H4 (cell line): ENCODE results near the gene PACSIN1. TPM values are rescaled to one million over a fixed set of nuclear protein-coding genes. Genes with fewer than 3 reads are reported as not detected.
A peak's percentile ranks its signal among the peaks of the same experiment; 100 is the strongest.

Experiments
- DNase-seq: peaks from one replicate; pipeline ENCODE4 v3.0.0-alpha.2; 2015; ENCODE audit warnings: low spot score
- total RNA-seq: library from RNA; depleted of rRNA; stranded (reverse); fragments of >200 nt; shearing (Covaris generic); gene quantifications from 2 replicates; pipeline ENCODE4 v1.2.3, GENCODE V29; 2014

PACSIN1 gene
- total RNA-seq, 1 experiment from 2014 or later = not detected

- DNase-seq = no peak
Measured at GRCh38 chr6:34527751-34528670, 62.1 kb downstream of the PACSIN1 start.

- no peak for DNase-seq
Measured at GRCh38 chr6:34528996-34529664, 63.3 kb downstream of the PACSIN1 start.

- no peak for DNase-seq
Measured at GRCh38 chr6:34529665-34530327, 63.9 kb downstream of the PACSIN1 start.

- no peak for DNase-seq
Measured at GRCh38 chr6:34530753-34531365, 65.0 kb downstream of the PACSIN1 start.

- DNase-seq = no peak
Measured at GRCh38 chr6:34531580-34532201, 65.8 kb downstream of the PACSIN1 start.

GRCh38 chr6:34532230-34532629 lies 66.4 kb downstream of the PACSIN1 start:
- DNase-seq = no peak

- no peak for DNase-seq
Measured at GRCh38 chr6:34534146-34534545, 68.3 kb downstream of the PACSIN1 start.

GRCh38 chr6:34534656-34535055 lies 68.8 kb downstream of the PACSIN1 start:
- no peak for DNase-seq

- DNase-seq = no peak
Measured at GRCh38 chr6:34535199-34535598, 69.3 kb downstream of the PACSIN1 start.

GRCh38 chr6:34535646-34536045 lies 69.8 kb downstream of the PACSIN1 start:
- DNase-seq = no peak

- no peak for DNase-seq
Measured at GRCh38 chr6:34536251-34536958, 70.5 kb downstream of the PACSIN1 start.

GRCh38 chr6:34536959-34537848 lies 71.3 kb downstream of the PACSIN1 start:
- DNase-seq = no peak

- DNase-seq = no peak
Measured at GRCh38 chr6:34537922-34538550, 72.2 kb downstream of the PACSIN1 start.

GRCh38 chr6:34538581-34538980 lies 72.7 kb downstream of the PACSIN1 start:
- DNase-seq = no peak

GRCh38 chr6:34539181-34539580 lies 73.3 kb downstream of the PACSIN1 start:
- DNase-seq = no peak

- DNase-seq = no peak
Measured at GRCh38 chr6:34540222-34540621, 74.3 kb downstream of the PACSIN1 start.

- DNase-seq = no peak
Measured at GRCh38 chr6:34540841-34541240, 75.0 kb downstream of the PACSIN1 start.

GRCh38 chr6:34543421-34543820 lies 77.5 kb downstream of the PACSIN1 start:
- DNase-seq = peak; percentile 40

- no peak for DNase-seq
Measured at GRCh38 chr6:34544052-34544604, 78.3 kb downstream of the PACSIN1 start.
